ENCODE results near the gene C11orf52.

Gene C11orf52, protein sequence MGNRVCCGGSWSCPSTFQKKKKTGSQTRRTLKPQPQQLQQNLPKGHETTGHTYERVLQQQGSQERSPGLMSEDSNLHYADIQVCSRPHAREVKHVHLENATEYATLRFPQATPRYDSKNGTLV

DNA sequence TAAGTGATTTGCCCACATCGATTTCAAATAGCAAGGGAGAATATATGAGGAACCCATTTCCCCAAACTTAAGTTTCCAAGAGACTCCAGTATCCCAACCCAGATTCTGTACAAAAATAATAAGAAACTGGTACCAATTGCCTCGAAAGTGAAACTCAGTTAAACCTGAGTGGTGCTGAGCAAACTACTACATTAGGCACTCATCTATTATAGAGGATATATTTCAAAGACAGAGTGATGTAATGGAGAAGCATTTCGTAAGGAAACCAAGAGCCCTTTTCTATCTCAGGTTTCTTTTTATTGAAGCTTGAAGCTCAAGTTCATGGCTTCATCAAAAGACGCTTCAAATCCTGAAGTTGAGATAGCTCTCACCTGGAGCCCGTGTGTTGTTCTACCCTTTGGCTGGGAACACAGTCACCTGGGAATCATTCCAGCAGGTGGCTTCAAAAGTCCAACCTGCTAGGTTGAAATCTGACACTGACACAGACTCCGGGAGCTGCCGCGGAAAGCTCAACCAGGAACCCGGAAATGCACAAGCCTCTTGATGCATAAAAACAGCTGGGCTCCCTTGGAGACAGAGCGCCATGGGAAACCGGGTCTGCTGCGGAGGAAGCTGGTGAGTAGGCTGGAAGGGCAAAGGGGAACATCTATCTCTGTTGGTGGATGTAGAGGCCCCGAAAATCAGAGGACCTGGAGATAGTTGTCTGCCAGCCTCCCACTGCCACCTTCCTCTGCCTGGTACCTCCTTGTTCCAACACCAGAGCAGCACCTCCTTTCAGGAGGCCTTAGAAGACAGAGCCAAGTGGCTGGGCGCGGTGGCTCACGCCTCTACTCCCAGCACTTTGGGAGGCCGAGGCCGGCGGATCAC, at the start of gene C11orf52:
Gene C11orf52, plus strand, starts transcription at position 524 of the 867 bp plus-strand sequence. Its CDS starts 60 bp downstream, at position 584.
- peak within 1 kb of the TSS; percentile 72 for H3K27ac ChIP-seq
- TF ChIP-seq, protein P1, sequence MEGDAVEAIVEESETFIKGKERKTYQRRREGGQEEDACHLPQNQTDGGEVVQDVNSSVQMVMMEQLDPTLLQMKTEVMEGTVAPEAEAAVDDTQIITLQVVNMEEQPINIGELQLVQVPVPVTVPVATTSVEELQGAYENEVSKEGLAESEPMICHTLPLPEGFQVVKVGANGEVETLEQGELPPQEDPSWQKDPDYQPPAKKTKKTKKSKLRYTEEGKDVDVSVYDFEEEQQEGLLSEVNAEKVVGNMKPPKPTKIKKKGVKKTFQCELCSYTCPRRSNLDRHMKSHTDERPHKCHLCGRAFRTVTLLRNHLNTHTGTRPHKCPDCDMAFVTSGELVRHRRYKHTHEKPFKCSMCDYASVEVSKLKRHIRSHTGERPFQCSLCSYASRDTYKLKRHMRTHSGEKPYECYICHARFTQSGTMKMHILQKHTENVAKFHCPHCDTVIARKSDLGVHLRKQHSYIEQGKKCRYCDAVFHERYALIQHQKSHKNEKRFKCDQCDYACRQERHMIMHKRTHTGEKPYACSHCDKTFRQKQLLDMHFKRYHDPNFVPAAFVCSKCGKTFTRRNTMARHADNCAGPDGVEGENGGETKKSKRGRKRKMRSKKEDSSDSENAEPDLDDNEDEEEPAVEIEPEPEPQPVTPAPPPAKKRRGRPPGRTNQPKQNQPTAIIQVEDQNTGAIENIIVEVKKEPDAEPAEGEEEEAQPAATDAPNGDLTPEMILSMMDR (conservative IDR thresholded peaks at IDR 0.05): no peak
- TF ChIP-seq ZFX (IDR thresholded peaks at IDR 0.05): no peak

DNA sequence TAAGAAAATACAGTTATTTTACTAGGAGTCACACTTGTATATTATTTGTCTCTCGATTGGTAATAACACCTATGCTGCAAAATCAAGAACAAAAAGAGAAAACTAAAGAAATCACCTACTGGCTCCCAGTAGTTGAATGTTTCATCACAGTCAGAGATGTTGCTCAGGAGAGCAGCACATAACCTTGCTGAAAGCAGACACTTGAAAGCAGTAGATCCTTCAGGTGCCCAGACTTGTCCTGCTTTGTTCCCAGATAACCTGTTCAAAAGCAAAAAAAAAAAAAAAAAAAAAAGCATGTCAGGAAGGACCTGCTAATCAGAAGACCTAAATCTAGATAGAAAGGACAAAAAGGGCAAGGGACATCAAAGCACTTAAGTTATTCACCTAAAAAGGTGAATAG, 48.6 kb upstream of the C11orf52 start:
- no peak overlapping the region for H3K27ac ChIP-seq
- TF ChIP-seq ZFX (IDR thresholded peaks at IDR 0.05): no peak
- TF ChIP-seq, protein P1 (conservative IDR thresholded peaks at IDR 0.05): no peak

DNA sequence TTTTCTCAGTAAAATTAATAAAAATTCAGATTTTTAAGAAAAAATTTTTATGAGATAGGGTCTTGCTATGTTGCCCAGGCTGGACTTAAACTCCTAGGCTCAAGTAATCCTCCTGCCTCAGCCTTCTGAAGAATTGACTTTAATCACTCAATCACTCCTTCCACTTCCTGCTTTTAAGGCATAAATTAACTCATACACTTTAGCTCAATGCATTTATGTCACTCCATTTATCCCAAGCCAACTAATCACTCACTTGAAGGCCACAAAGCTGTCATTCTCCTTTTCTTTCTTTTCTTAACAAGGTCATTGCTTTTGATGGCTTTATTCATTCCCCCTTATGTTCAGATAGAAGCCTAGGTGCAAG, 48.2 kb upstream of the C11orf52 start:
- TF ChIP-seq, protein P1 (conservative IDR thresholded peaks at IDR 0.05): no peak
- no peak for TF ChIP-seq ZFX (IDR thresholded peaks at IDR 0.05)
- peak overlapping the region; percentile 90 for H3K27ac ChIP-seq

DNA sequence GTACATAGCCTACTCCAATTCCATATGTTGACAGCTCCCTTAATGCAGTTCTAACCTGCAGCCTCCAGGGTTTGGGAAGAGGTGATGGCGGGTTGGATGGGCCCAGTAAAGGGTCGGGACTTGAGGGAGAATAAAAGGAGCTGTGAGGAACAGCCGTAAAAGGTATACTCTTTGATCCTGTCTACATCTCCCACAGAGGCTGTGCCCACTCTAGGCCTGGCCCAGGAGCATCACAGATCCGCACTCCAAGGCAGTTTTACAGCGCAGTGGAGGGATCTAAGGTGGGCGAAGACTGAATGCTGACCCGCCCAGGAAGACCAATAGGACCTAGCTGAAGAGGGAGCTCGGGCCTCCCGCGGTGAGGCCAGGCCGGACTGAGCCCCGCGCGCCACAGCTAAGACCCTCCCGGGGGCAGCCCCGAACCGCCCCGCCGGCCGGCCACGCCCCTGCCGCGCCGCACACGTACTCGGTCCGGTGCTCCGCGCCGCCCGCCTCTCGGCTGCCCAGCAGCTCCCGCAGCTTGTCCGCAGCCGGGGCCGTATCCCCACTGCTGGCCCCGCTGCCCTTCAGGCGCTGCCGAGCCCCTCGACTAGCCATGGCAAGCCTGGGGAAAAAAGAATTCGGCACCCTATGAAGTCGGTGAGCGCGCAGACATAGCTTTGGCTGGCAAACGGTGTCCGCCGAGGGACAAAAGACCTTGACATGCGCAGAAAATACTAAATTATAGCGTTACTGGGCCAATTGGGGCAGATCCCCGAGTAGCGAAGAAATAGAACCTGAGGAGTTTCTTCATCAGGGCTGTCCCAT, 47.6 kb upstream of the C11orf52 start, which contains the start of gene ALG9:
Gene ALG9, minus strand, starts transcription at position 696 of the 807 bp plus-strand sequence. Its CDS starts 99 bp downstream, at position 597.
- H3K27ac ChIP-seq: peak within 1 kb of the TSS; percentile 90
- TF ChIP-seq, protein P1 (conservative IDR thresholded peaks at IDR 0.05): peak; percentile 48
- peak; percentile 87 for TF ChIP-seq ZFX (IDR thresholded peaks at IDR 0.05)

DNA sequence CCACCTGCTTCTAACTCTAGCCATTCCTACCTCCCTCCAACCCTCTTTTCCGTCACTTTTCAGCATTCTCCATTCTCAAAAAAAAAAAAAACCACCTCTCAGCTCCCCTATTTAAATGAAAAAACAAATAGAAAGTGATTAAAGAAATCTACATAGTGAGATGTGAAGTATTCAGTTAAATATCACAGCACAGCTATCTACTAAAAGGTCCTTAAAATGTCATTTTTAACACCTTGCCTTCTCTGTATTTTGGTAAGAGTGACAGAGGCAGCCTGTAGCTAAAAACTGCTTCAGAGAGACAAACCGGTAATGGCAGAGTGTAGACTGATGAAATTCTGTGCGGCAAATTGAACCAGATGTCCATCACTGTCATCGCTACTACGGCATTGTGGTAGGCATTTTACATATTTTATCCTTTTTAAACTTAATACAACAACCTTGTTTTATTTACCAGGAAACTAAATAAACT, 47.0 kb upstream of the C11orf52 start:
- TF ChIP-seq ZFX (IDR thresholded peaks at IDR 0.05): no peak
- TF ChIP-seq, protein P1 (conservative IDR thresholded peaks at IDR 0.05): no peak
- peak overlapping the region; percentile 90 for H3K27ac ChIP-seq

DNA sequence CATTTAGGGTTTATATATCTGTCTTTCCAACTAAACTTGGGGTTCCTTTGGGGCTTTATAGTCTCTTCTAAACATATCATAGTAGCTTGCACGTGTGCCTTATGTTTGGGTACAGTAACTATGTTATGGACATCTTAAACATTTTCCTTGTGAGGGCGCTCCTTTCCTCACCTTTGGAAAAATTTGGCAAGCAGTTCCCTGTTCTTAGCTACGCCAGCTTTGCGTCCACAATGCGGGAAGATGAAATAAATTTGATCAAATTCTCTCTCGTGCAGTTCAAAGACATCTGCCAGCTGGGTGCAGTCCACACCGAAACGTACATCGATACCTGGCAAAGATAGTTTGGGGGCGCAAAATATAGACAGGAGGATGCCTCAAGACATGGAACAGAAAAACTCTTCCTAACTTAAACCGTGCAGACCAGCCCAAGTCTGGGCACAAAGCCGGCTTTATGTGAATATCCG, 40.3 kb upstream of the C11orf52 start:
- peak overlapping the region; percentile 86 for H3K27ac ChIP-seq
- TF ChIP-seq ZFX (IDR thresholded peaks at IDR 0.05): no peak
- TF ChIP-seq, protein P1 (conservative IDR thresholded peaks at IDR 0.05): no peak
